GM12891 (cell line): ENCODE measurements around the gene RPL26.
A peak's percentile ranks its signal among the peaks of the same experiment; 100 is the strongest.

Experiments used
- PAX5 ChIP-seq: IDR thresholded peaks from 2 replicates; pipeline ENCODE4 v1.6.1; 2011; ENCODE audit warnings: low read length, moderate library complexity, mild to moderate bottlenecking; ENCODE audit not compliant: insufficient read depth, severe bottlenecking
- POLR2A ChIP-seq: IDR thresholded peaks from 2 replicates; pipeline ENCODE4 v1.6.1; 2011; ENCODE audit warnings: low read depth, low read length, control low read depth
- POLR2AphosphoS5 ChIP-seq: IDR thresholded peaks from 2 replicates; pipeline ENCODE4 v1.6.1; 2011; ENCODE audit warnings: low read depth, low read length, control low read depth
- POU2F2 ChIP-seq: IDR thresholded peaks from 2 replicates; pipeline ENCODE4 v1.6.1; 2011; ENCODE audit warnings: low read depth, mild to moderate bottlenecking, control low read depth, low read length, moderate library complexity
- SPI1 ChIP-seq: IDR thresholded peaks from 2 replicates; pipeline ENCODE4 v1.6.1; 2011; ENCODE audit warnings: low read depth, low read length, control low read depth
- TAF1 ChIP-seq: IDR thresholded peaks from 2 replicates; pipeline ENCODE4 v1.6.1; 2011; ENCODE audit warnings: low read depth, low read length, control low read depth

GRCh38 chr17:8383143-8383822 is at the start of gene RPL26:
- TF ChIP-seq POLR2AphosphoS5 (peak; percentile 99; the same call in 1 of the 2 replicates), POLR2A (peak; percentile 99), TAF1 (peak; percentile 100; the same call in 1 of the 2 replicates), POU2F2 (peak; percentile 87), PAX5 (peak; percentile 55), SPI1 (peak; percentile 47)
